NCI-H524 treated with DMSO at 0.1 percent for 48 hours (cell line): ENCODE measurements around the gene KIF17.

Source experiments
- DNase-seq: peaks from one replicate; lab custom pipeline; 2025; lab: John Stamatoyannopoulos, UW

The KIF17 gene

GRCh38 chr1:20660847-20661206, 57.0 kb downstream of the KIF17 start:
- DNase-seq: no peak

- DNase-seq: no peak
Measured at GRCh38 chr1:20660363-20660762, 57.4 kb downstream of the KIF17 start.

GRCh38 chr1:20658166-20658915, 59.5 kb downstream of the KIF17 start:
- no peak for DNase-seq

GRCh38 chr1:20657024-20657423, 60.8 kb downstream of the KIF17 start:
- DNase-seq: no peak

GRCh38 chr1:20654104-20654690, 63.6 kb downstream of the KIF17 start:
- DNase-seq: no peak

- DNase-seq: no peak
Measured at GRCh38 chr1:20652300-20652699, 65.5 kb downstream of the KIF17 start.

GRCh38 chr1:20648946-20649345, 68.9 kb downstream of the KIF17 start:
- DNase-seq: no peak

- no peak for DNase-seq
Measured at GRCh38 chr1:20648438-20648837, 69.4 kb downstream of the KIF17 start.

GRCh38 chr1:20645414-20645813, 72.4 kb downstream of the KIF17 start:
- DNase-seq: no peak

GRCh38 chr1:20644416-20644815, 73.4 kb downstream of the KIF17 start:
- DNase-seq: no peak

- no peak for DNase-seq
Measured at GRCh38 chr1:20643080-20643479, 74.7 kb downstream of the KIF17 start.

- no peak for DNase-seq
Measured at GRCh38 chr1:20641975-20642374, 75.8 kb downstream of the KIF17 start.

GRCh38 chr1:20640183-20640597, 77.6 kb downstream of the KIF17 start:
- no peak for DNase-seq

- no peak for DNase-seq
Measured at GRCh38 chr1:20636785-20637347, 80.9 kb downstream of the KIF17 start.

- DNase-seq: no peak
Measured at GRCh38 chr1:20634594-20635084, 83.2 kb downstream of the KIF17 start.

- DNase-seq: no peak
Measured at GRCh38 chr1:20634065-20634593, 83.7 kb downstream of the KIF17 start.

- DNase-seq: no peak
Measured at GRCh38 chr1:20633190-20634064, 84.4 kb downstream of the KIF17 start, which contains the start of gene PINK1. Gene PINK1 (plus strand): TSS chr1:20633458. CDS start chr1:20633549, 91 bp downstream.

- no peak for DNase-seq
Measured at GRCh38 chr1:20632386-20632785, 85.4 kb downstream of the KIF17 start.

GRCh38 chr1:20630729-20631128, 87.1 kb downstream of the KIF17 start:
- no peak for DNase-seq

GRCh38 chr1:20626524-20626923, 91.3 kb downstream of the KIF17 start:
- DNase-seq: no peak

GRCh38 chr1:20626098-20626427, 91.7 kb downstream of the KIF17 start:
- DNase-seq: no peak
